ENCODE measurements around the gene BHLHA15. TPM values are rescaled to one million over a fixed set of nuclear protein-coding genes. Genes with fewer than 3 reads are reported as not detected.

Gene BHLHA15
- total RNA-seq, 1 donor from 2014 or later: 0.53 TPM

- no peak for DNase-seq (ENCODE audit: extremely low read depth, low read depth, low spot score)
These were observed 12.2 kb downstream of the BHLHA15 start for GRCh38 chr7:98223351-98223897.

- no peak for DNase-seq (ENCODE audit: extremely low read depth, low read depth, low spot score)
These were observed 12.9 kb downstream of the BHLHA15 start for GRCh38 chr7:98223898-98224700.

GRCh38 chr7:98224701-98225181 is 13.5 kb downstream of the BHLHA15 start:
- no peak for DNase-seq (ENCODE audit: extremely low read depth, low read depth, low spot score)

GRCh38 chr7:98225913-98226614 is 14.8 kb downstream of the BHLHA15 start:
- no peak for DNase-seq (ENCODE audit: extremely low read depth, low read depth, low spot score)

GRCh38 chr7:98227939-98228338 is 16.7 kb downstream of the BHLHA15 start:
- no peak for DNase-seq (ENCODE audit: extremely low read depth, low read depth, low spot score)

- DNase-seq (ENCODE audit: extremely low read depth, low read depth, low spot score): no peak
These were observed 17.6 kb downstream of the BHLHA15 start for GRCh38 chr7:98228801-98229200.

GRCh38 chr7:98229441-98229840 is 18.2 kb downstream of the BHLHA15 start:
- no peak for DNase-seq (ENCODE audit: extremely low read depth, low read depth, low spot score)

GRCh38 chr7:98229991-98230745 is 18.9 kb downstream of the BHLHA15 start:
- DNase-seq (ENCODE audit: extremely low read depth, low read depth, low spot score): no peak

- DNase-seq (ENCODE audit: extremely low read depth, low read depth, low spot score): no peak
These were observed 19.7 kb downstream of the BHLHA15 start for GRCh38 chr7:98230746-98231471.

- no peak for DNase-seq (ENCODE audit: extremely low read depth, low read depth, low spot score)
These were observed 20.4 kb downstream of the BHLHA15 start for GRCh38 chr7:98231493-98232262.

GRCh38 chr7:98232263-98232585 is 21.0 kb downstream of the BHLHA15 start:
- no peak for DNase-seq (ENCODE audit: extremely low read depth, low read depth, low spot score)

- no peak for DNase-seq (ENCODE audit: extremely low read depth, low read depth, low spot score)
These were observed 21.6 kb downstream of the BHLHA15 start for GRCh38 chr7:98232799-98233198.

- DNase-seq (ENCODE audit: extremely low read depth, low read depth, low spot score): no peak
These were observed 22.2 kb downstream of the BHLHA15 start for GRCh38 chr7:98233219-98234070.

GRCh38 chr7:98234429-98235147 is 23.3 kb downstream of the BHLHA15 start:
- no peak for DNase-seq (ENCODE audit: extremely low read depth, low read depth, low spot score)

- no peak for DNase-seq (ENCODE audit: extremely low read depth, low read depth, low spot score)
These were observed 24.7 kb downstream of the BHLHA15 start for GRCh38 chr7:98235901-98236300.

- no peak for DNase-seq (ENCODE audit: extremely low read depth, low read depth, low spot score)
These were observed 25.3 kb downstream of the BHLHA15 start for GRCh38 chr7:98236355-98237185.

- no peak for DNase-seq (ENCODE audit: extremely low read depth, low read depth, low spot score)
These were observed 26.8 kb downstream of the BHLHA15 start for GRCh38 chr7:98238076-98238475.
